NCI-H510A treated with DMSO at 0.1 percent for 48 hours (cell line): ENCODE measurements around the gene CEP78.

ENCODE experiments used
- DNase-seq: peaks from one replicate; lab custom pipeline; 2025; lab: John Stamatoyannopoulos, UW

The CEP78 gene

DNA sequence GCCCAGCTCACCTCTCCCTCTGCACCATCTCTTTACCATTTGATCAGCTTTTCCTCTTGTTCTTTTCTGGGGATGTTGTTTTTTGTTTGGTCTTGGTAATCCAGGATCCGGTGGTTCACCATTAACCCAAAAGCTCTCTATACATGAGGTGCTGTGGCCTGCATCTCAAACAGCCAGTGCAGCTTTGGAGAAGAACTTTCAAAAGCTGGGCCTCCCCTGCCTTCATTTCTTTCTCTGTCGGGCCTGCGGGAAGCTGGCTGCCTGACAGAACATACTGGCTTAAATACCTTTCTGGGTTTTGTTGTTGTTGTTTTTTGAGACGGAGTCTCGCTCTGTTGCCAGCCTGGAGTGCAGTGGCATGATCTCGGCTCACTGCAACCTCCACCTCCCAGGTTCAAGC is 73.2 kb downstream of the CEP78 start:
- DNase-seq, result no peak

DNA sequence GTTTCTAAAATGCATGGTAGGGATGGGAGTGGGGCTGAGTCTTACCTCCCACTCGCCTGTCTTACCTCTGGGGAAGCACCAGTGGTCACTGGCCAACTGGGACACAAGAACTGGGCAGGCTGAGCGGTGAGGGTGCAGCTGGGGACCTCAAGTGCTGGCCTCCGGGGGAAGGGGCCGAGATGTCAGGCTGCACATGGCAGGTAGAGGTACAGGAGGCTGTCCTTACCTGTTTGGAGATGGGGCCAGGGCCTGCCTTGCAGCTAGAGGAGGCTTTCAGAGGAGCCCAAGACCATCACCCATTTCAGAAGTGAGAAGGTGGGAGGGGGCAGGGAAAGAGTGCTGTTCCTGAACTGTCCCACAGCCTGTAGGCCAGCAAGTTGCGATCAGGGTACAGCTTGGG is 75.2 kb downstream of the CEP78 start:
- DNase-seq, result no peak

DNA sequence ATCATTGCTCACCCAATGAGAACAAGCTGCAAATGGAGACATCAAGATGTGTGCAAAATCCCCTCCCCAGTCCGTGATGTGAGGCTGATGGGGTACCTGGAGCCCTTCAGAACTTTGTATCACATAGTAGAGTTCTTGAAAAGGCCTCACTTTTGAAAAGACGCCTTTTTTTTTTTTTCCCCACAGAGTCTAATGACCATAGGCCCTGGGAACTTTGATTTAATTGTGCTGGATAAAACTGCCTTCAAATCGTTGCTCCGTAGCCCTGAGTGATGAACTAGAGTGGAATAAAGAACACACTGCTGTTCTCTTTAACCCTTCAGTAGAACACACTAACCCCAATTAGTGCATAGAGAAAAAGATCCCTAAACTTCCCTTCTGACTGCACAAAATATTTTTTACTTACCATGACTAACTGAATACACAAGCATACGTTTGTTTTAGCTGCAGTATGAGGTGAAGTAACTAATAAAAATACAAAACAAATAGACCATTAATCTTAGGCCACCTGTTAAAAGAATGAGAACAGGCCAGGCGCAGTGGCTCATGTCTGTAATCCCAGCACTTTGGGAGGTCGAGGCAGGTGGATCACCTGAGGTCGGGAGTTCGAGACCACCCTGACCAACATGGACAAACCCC is 76.1 kb downstream of the CEP78 start:
- DNase-seq, result peak; percentile 20

DNA sequence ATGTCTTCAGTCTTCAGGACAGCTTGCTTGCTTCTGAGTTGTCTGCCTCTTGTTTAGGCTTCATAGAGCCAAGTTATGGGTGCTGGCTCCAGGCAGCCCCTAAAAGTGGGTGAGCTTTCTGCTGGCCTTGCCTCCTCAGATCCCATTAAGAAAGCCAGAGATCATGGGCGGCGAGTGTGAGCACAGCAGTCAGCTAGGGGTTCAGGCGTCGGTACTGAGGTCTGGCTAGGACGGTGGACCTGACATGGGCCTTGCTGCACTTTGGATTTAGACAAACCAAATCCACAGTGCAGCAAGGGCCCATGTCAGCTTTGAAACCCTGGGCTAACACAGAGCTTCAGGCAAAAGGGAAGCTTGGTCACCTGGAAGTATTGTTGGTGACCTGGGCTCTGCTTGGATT is 78.7 kb downstream of the CEP78 start:
- no peak for DNase-seq

DNA sequence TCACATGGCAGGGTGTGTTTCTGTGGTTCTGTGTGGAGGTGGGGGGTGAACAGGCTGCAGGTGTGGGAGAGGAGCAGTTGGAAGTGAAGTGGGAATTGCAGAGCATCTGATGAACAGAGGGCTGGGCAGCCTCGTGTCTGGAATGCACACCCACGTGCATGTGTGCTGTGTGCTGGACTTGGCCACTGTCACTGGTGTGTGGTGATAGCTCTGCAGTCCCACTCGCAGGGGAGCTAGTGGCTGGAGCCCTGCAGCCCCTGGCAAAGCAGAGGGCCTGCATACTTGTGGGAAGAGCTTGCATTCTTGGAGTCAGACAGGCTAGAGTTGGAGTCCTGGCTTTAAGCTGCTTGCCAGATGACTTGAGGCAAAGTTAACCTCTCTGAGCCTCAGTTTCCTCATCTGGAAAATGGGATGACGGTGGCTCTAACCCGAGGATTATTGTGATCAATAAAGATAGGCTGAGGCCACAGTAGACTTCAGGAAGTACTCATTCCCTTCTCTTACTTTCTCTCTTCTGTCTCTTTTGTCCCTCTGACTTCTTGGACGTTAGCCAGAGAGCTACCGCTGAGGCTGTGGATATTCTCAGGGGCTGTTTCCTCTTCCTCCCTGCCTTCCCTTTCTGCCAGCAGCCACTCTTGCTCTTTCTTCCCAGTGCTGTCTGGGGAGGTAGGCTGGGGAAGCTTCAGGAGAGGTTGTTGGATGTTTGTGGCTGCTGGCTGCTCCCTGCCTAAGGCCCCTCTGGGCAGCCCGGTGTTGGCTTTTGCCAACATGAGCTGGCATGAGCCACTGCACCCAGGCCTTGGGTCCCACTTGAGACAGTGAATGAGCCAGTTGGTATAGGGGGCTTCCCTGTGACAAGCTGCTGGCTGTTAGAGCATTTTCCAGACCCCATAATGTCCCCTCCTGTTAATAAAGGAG is 79.3 kb downstream of the CEP78 start:
- no peak for DNase-seq

DNA sequence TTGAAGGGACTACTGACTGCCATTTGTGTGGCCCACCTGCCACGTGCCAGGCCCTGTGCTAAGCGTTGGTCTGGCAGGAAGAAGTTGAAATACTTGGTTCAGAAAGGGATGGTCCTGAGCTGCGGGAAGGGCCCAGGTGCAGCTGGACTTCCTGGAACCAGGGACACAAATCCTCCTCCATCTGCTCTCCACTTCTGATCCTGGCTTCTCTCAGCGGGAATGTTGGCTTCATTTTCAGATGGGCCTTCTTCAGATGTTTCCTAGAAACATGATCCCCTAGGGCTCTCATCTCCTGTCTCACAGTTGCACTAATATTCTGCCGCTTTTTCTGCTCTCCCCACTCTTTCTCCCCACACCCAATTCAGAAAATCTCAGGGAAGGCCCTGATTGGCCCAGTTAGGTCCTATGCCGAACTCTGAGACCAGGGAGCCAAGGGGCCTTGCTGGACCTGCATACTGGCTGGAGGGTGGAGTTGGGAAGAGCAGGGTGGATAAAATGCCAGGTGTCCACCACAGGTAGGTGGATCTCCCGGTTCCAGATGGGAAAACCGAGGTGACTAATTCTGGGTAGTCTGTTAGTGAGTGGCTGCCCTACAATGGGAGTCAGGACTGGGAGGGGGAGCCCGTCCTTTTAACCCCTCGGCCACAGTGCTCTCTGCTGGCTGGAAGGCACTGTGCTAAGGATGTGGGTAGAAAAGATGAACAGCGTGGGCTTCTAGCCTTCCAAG is 80.5 kb downstream of the CEP78 start:
- DNase-seq, result no peak

DNA sequence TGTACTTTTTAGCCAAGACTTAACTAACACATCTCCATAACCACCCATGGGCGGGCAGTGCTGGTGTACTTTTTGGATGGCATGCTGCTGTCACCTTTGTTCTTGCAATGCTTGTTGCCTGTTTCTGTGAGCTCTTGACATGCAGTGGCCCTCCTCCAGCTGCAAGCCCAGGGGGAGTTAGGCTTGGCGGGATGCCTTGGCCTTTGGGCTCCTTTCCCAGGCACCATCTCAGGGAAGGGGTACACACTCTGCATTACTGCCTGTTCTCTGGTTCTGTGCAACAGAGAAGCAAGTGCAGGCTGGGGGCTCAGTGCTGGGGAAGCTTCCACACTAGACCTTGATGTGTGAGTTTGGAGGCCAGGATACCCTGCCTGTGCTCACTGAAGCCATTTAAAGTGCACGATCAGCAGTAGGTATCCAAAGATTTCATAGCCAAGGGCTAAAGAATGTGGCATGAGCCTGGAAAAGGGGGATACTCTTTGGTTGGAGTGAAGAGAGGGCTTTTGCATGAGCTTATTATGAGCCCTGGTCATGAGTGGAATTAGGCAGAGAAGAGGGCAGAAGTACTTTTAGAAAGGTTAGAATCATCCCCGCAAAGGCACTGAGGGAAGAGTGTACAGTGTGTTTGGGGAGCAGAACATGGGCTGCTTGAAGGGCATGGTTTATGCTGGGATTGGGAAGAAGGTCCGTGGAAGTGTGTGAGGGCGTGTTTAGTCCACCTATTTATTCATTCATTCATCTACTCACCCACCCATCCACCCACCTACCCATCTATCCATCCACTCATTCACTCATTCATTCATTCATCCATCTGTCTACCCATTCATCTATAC is 83.5 kb downstream of the CEP78 start:
- no peak for DNase-seq

DNA sequence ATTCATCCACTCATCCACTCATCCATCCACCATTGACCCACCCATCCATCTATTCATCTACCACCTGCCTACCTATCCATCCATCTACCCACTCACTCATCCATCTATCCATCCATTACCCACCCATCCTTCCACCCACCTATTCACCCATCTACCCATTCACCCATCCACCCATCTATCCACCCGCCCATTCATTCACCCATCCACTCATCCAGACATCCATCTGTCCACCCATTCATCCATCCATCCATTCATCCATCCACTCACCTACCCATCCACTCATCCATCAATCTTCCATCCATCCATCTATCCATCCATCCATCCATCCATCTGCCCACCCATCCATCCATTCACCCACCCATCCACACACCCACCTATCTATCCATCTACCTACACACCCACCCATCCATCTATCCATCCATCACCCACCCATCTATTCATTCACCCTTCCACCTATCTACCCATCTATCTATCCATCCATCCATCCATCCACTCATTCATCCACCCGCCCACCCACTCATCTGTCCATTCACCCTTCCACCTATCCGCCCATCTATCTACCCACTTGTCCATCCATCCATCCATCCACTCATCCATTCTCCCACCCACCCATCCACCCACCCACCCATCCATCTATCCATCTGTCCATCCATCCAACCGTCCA is 84.3 kb downstream of the CEP78 start:
- no peak for DNase-seq

DNA sequence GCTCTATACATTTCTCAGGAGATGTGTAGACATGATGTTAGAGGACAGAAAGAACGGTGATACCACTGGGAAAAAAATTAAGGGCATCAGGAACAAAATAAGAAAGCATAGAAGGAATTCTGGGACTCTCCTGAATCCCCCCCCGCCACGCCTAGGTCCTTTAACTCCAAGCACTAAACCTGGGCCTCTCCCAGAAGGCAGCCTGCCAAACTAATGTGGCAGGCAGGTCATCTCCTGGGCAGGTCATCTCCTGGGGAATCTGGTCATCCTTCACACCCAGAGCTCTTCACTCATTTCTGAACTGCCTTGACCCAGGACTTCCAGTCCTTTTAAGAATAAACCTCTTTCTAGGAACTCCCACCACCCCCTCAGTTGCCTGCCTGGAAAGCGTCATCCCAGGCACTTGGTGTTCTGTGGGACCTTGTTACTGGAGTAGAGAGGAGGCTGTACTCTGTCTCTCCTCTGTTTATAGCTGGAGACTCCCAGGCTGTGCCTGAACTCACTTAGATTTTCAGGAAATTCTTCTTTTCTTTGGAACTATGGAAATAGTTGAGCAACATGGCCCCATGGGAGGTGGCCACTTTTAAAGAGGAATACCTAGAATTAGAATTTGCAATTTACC is 85.1 kb downstream of the CEP78 start:
- no peak for DNase-seq

DNA sequence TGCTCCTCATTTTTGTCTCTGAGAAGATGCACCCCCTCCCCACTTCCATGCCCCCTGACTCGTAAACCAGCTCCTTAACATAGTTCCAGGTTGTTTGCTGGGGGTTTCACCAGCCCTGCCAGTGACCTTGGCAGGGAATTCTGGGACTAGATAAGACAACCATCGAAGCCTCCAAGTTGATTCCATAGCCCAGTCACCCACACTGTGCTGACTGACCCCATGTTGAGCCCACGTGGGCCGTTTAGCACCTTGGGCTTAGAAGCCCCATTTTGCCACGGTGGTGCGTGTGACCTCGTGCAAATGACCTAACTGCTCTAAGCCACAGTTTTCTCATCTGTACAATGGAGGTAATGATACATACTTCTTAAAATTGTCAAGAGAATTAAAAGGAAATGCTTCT is 85.6 kb downstream of the CEP78 start:
- DNase-seq, result no peak

DNA sequence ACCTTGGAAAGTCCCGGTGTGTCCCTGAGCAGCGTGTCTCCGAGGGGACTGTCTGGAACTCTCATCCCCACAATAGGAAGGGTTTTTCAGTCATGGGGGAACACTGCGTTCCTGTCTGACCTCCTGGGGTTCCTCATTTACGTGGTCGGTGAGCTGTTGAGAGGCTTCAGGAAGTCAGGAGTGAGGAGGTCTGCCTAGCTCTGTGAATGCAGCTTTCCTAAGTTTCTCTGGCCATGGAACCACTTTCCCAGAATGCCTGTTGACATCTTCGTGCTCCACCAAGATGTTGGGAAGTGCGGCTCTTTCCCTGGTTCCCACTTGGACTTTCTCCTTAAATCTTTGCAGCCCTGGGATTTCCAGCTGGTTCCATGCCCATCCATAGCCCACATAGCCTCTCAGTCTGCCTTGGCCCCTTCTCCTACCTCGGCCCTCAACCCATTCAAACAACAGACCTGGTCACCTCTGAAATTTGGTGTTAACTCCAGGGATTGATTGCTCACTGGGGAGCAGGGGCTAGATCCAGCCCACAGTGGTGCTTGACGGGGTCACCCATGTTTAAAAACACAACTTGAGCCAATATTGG is 88.3 kb downstream of the CEP78 start:
- no peak for DNase-seq

DNA sequence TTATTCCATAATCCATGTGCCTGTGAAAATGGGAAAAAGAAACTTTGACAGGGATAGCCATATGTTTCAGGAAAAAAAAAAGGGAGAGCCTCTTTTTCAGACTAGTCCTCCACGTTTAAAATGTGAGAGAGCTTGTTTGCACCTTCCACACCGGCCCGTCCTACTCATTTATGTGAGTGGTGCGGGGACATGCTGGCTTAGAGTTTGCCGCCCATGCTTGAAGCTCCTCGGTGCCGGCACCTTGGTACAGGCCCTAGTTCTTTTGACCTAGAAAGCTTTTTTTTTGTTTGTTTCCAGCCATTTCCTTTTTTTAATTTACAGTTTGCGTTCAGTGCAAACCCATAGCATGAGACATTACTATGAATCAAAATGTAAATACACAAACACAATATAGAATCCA is 88.8 kb downstream of the CEP78 start:
- no peak for DNase-seq

DNA sequence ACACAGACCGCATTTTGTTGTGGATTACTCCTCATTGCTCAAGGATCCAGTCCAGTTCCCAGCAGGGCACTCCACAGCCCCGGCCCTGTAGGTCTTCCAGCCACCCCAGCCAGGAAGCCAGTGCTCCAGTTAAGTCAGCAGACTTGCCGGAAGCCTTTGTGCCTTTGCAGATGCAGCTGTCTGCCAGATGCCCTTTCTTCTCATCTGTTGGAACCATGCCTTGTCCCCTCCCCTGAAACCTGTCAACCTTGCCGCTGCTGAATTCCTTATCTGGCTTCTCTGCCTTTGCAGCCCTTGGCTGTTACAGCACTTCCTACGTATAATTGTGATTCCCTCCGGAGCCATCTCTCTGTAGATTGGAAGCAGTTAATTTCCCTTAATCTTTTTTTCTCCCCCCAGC is 89.5 kb downstream of the CEP78 start:
- no peak for DNase-seq

DNA sequence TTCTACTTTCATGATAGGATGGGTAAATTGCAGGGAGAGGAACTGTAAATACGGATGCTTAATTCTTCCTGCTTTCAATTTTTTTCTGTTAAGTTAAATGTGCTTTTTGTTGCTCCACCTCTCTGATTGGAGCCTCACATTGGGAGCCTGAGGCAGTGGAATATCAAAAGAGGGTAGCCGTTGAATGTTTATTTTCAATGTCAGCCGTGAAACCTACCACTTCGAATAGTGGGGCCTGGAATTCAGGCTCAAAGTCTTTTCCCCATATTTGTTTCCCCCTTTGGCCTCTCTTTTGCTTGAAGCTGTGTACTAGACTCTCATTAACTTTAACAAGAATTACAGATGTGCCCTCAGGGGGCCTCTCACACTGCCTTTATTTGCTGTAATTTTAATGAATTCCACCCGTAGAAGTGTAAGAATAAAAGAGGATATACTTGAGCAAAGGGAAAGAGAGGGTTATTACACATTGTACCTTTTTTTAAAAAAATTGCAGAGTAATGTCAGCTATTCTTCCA is 90.0 kb downstream of the CEP78 start:
- DNase-seq, result no peak

DNA sequence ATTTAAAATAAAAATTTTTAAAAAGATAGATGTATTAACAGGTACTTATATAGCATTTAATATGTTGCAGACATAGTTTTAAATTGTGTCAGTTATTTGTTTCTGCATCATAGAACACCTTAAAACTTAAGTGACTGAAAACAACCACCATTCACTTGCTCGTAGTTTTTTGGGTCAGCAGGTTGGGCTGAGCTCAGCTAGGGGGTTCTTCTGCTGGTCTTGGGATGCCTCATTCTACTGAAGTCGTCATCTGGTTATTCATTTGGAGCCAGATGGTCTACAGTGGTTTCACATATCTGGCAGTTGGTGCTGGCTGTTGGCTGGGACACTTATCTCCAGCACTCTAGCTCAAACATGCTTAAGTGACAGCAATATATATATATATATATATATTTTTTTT is 90.7 kb downstream of the CEP78 start:
- DNase-seq, result no peak
